COLO829 (cell line): Measurements from ENCODE around the gene ZBED2.
"Not testable (repeated sequence)": the region's sequence is repeated elsewhere in the genome, so short reads cannot be mapped to it uniquely, and the experiment has no call there.

Source experiments
- DNase-seq: peaks from one replicate; pipeline ENCODE4 v3.0.0; 2012; ENCODE audit warnings: low spot score

The ZBED2 gene

DNA sequence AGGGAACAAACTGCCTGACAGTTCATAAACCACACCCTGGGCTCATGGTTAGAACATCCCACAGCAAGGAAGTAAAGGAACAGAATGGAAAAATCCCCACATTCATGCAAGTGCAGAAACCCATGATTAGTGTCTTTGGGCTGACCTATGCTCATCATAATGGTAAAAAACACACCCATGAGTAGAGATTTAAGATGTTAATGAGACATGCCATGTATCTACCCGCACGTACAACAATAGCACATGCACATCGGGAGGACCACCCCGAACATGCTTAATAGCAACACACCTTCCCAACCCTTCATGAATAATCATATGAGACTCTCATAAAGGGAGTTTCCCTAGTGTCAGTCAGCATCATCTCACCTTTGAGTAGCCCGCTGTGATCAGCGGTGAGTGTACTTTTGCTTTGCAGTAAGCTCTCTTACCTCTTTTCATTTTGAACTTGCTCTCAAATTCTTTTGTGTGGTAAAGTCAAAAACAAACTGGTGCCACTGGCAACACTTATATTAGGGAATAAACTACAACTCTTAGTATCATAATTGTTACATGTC, 23.2 kb downstream of the ZBED2 start:
- DNase-seq: no peak

DNA sequence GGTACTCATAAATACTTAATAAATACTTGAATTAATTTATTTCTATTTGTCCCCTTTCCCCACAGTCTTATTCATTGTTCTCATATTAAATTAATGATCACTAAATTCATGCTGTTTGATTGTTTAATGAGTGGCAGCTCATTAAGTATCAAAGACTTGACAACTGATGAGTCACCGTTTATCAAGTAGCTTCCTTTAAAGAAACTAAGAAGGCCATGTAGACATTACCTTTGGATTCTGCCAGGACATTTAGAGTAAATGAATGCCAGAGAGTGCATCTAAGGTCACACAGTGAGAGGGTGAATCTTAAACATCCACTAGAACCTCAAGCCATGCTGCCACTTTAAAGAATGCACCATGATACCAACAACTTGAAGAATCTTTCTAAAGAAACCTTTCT, 23.9 kb downstream of the ZBED2 start:
- DNase-seq: no peak

DNA sequence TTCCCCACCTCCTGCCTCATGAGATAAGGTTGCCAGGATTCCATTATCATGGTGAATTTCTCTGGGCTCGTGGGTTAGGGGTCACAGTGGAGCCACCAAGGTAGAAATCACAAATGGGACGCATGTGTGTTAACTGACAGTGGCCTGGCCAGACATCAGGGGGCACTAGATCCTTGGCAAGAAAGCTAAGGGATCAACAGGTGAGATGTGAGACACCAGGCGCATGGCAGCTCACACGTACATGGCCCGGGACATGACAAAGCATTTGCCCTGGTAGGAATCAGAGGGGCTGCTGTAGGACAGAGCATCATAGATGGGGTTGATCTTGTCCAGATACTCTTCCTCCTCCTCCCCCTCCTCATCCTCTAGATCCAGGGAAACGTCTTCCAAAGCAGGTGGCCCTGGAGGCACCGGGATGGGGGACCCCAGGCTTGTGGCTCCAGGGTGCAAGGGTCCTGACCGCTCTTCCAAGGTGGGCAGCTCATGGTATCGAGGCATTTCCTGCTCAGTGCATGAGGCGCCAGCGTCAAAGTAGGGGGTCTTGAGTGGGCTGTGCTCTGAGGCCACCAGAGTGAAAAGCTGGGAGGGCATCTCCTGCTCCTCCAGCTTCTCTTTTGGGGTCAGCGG, 24.6 kb downstream of the ZBED2 start:
- DNase-seq: no peak

DNA sequence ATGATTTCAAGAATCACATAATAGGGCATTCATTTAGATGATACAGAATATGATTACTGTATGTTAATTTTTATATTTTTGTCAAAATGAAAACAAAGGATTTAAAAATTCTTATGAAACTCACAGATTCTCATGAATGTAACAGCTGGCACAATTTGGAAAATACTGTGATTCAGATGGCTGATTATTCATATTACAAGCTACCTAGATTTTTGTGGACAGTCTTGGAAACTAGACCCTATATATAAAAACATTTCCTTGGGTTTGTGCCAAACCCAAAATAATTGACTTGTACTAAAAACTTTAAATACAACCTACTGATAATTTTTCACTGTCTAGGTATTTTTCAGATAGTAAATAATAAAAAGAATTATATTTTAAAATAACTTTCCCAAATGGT, 26.2 kb downstream of the ZBED2 start:
- no peak for DNase-seq

DNA sequence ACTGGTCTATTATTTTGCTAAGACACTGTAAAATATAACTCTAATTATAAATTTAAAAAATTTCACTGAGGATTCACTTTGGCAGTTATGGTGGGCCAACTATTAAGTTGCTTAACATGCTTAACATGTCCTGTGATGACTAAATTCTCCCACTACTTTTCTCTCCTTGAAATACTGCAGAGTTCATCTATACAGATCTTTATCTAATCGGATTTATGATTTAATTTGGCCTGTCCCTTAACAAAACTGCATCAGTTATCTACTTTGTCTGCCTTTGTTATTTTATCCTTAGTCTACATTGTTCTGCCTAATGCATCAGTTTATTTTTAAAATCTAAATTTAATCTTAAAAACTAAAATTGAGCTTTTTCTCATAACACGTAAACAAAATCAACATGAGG, 26.8 kb downstream of the ZBED2 start:
- DNase-seq: no peak

DNA sequence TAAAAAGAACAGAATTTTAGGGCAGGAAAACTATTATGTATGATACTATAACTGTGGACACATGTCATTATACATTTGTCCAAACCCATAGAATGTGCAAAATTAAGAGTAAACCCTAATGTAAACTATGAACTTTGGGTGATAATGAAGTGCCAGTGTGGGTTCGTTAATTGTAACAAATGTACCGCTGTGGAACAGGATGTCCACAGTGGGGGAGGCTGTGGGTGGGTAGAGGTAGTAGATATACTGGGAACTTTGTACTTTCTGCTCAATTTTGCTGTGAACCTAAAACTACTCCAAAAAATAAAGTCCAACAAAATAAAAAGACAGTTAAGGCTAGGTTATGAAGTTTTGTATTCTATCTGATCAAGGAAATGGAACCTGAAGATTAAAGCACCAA, 28.3 kb downstream of the ZBED2 start:
- no peak for DNase-seq

DNA sequence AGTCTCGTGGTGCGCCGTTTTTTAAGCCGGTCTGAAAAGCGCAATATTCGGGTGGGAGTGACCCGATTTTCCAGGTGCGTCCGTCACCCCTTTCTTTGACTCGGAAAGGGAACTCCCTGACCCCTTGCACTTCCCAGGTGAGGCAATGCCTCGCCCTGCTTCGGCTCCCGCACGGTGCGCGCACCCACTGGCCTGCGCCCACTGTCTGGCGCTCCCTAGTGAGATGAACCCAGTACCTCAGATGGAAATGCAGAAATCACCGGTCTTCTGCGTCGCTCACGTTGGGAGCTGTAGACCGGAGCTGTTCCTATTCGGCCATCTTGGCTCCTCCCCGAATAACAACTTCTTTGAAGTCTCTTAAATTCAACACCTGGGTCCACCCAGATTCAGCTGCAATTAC, 33.2 kb downstream of the ZBED2 start:
- not testable (repeated sequence) for DNase-seq

DNA sequence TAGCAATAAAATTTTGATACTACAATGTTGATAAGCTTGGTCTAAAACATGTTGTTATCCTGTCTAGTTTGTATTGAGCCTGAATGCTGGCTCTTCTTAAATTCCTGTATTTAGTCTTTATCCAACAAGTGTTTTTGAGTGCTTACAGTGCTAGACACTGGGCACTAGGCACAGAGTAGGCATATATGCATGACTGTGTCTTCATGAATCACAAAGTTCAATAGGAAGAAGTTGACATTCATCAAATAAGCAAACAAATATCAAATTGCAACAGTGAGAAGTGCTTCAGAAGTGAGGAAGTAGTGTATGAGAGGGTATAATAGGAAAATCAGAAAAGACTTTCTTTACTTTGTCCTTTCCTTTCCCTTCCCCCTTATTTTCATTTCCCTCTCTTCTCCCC, 46.4 kb downstream of the ZBED2 start:
- no peak for DNase-seq

DNA sequence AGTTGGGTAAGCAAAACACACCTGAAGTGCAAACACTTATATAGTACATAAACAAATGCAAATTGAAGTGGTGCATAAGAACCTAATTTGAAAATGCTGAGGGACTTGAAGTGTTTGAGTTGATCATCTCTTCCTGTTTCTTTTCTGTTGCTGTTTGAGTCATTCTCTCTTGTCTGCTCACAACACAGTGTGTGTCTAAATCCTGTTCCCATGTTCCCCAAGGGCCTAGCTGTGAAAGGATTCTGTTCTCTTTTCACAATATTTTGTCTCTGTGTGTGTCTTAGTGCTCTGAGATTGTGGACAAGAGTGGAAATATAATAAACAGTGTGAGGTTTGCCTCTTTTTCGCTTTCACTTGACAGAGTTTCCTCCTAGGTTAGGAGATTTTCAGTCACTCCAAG, 47.1 kb downstream of the ZBED2 start:
- peak; percentile 38 for DNase-seq

DNA sequence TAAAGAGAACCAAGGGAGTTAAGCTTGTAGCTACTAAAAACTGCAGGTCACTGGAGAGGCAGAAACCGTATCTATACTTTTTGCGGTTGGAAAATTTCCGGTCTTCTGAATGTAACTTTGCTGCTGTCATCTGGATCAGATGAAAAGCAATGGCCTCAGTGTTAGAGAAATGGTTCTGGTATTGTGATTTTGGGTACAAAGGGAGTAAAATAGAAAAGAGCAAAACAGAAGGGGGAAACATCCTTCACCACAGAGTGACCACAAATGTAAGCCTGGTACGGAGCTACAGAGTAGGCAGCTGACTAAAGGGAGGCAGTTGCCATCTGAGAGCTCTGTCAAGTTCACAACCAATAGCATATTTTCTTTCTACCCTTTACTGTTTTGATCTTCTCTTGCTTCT, 47.5 kb downstream of the ZBED2 start:
- no peak for DNase-seq

DNA sequence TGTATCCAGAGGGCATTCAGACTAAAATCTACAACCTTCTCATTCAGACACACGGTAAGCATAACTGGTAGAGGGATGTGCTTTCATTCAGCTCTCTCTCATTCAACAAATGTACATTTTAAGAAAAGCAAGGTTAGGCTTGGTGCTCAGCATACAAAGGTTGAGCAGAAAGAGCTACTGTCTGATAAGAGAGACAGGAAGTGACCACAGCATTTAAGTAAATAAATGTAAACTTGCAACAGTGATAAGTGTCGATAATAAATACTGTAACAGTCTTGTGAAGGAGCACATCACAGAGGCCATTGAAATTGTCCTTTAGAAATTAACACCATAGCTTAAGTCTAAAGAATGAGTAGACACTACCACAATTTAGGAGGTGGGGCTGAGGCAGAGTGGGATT, 49.8 kb downstream of the ZBED2 start:
- no peak for DNase-seq
